Measurements from ENCODE around the gene PXDN. TPM values are rescaled to one million over a fixed set of nuclear protein-coding genes. Genes with fewer than 3 reads are reported as not detected.

Gene PXDN
- total RNA-seq, 1 experiment from 2014 or later = 125 TPM

- H3K4me2 ChIP-seq (ENCODE audit: low read length) = no peak overlapping the region
- no peak overlapping the region for H3K9ac ChIP-seq (ENCODE audit: low read length)
- H3K4me3 ChIP-seq (ENCODE audit: low read length) = no peak overlapping the region
- intact Hi-C loops (cut with micrococcal nuclease) = no loop called here
- no peak for DNase-seq
- H4K20me1 ChIP-seq (ENCODE audit: low read length) = no peaks in the 10 kb centered on the region
- H3K36me3 ChIP-seq (ENCODE audit: low read depth, low read length) = 0 out of 2 replicates have a peak, but pooled peaks cover 2% of the 10 kb centered on the region
- TF ChIP-seq CTCF (conservative IDR thresholded peaks at IDR 0.05; ENCODE audit: low read depth, low read length) (no peak), EZH2 (IDR thresholded peaks at IDR 0.05; ENCODE audit: low read length, unreplicated experiment) (no peak)
- H3K27ac ChIP-seq (ENCODE audit: low read length) = no peak overlapping the region
- no peaks in the 10 kb centered on the region for H3K27me3 ChIP-seq (ENCODE audit: low read length)
- H3K9me3 ChIP-seq (ENCODE audit: low read length) = no peaks in the 10 kb centered on the region
- H3K9me2 ChIP-seq (replicated peaks; ENCODE audit: low read length) = no peaks in the 10 kb centered on the region
- no peak for ATAC-seq
- ChIA-PET CTCF (no interaction called here), POLR2A (ENCODE audit: unreplicated experiment) (no interaction called here)
- H3F3A ChIP-seq (ENCODE audit: low read length, unreplicated experiment) = peaks cover 11% of the 10 kb centered on the region
- H3K79me2 ChIP-seq (ENCODE audit: low read length) = peaks cover 14% of the 10 kb centered on the region
- H3K4me1 ChIP-seq (ENCODE audit: insufficient read depth, low read length) = peaks cover 45% of the 10 kb centered on the region
- no TSS peak for BruUV-seq (replicated peaks)
- no peak overlapping the region for H2AFZ ChIP-seq (ENCODE audit: low read length)
Observed at GRCh38 chr2:1621501-1621900, 122.8 kb downstream of the PXDN start.

- DNase-seq (no peak), ATAC-seq (no peak)
- H3K4me3 ChIP-seq (ENCODE audit: low read length) = no peak overlapping the region
- H3K4me1 ChIP-seq (ENCODE audit: insufficient read depth, low read length) = peaks cover 40% of the 10 kb centered on the region
- 0 out of 2 replicates have a peak, but pooled peaks cover 2% of the 10 kb centered on the region for H3K36me3 ChIP-seq (ENCODE audit: low read depth, low read length)
- no TSS peak for BruUV-seq (replicated peaks)
- CTCF ChIA-PET = no interaction called here
- peaks cover 6% of the 10 kb centered on the region for H3F3A ChIP-seq (ENCODE audit: low read length, unreplicated experiment)
- intact Hi-C loops (cut with micrococcal nuclease) = no loop called here
- H3K27ac ChIP-seq (ENCODE audit: low read length) = no peak overlapping the region
- no peaks in the 10 kb centered on the region for H3K9me2 ChIP-seq (replicated peaks; ENCODE audit: low read length)
- H3K4me2 ChIP-seq (ENCODE audit: low read length) = no peak overlapping the region
- no peak overlapping the region for H3K9ac ChIP-seq (ENCODE audit: low read length)
- POLR2A ChIA-PET (ENCODE audit: unreplicated experiment) = no interaction called here
- TF ChIP-seq EZH2 (IDR thresholded peaks at IDR 0.05; ENCODE audit: low read length, unreplicated experiment) = no peak
- TF ChIP-seq EZH2phosphoT487 (IDR thresholded peaks at IDR 0.05; ENCODE audit: borderline replicate concordance, low read length) = no peak
- no peak for TF ChIP-seq CTCF (conservative IDR thresholded peaks at IDR 0.05; ENCODE audit: low read depth, low read length)
- no peaks in the 10 kb centered on the region for H4K20me1 ChIP-seq (ENCODE audit: low read length)
- H2AFZ ChIP-seq (ENCODE audit: low read length) = no peak overlapping the region
- H3K27me3 ChIP-seq (ENCODE audit: low read length) = no peaks in the 10 kb centered on the region
- H3K79me2 ChIP-seq (ENCODE audit: low read length) = peaks cover 14% of the 10 kb centered on the region
- no peaks in the 10 kb centered on the region for H3K9me3 ChIP-seq (ENCODE audit: low read length)
Observed at GRCh38 chr2:1621041-1621440, 123.3 kb downstream of the PXDN start.

- 0 out of 2 replicates have a peak overlapping the region, but pooled peaks have one; percentile 25 for H3K27ac ChIP-seq (ENCODE audit: low read length)
- intact Hi-C loops (cut with micrococcal nuclease) = no loop called here
- no peak for DNase-seq
- ATAC-seq = no peak
- peaks cover 34% of the 10 kb centered on the region for H3K4me1 ChIP-seq (ENCODE audit: insufficient read depth, low read length)
- no peak overlapping the region for H3K9ac ChIP-seq (ENCODE audit: low read length)
- no peak overlapping the region for H3K4me2 ChIP-seq (ENCODE audit: low read length)
- peaks cover 14% of the 10 kb centered on the region for H3K79me2 ChIP-seq (ENCODE audit: low read length)
- BruUV-seq (replicated peaks) = no TSS peak
- no peaks in the 10 kb centered on the region for H3K9me3 ChIP-seq (ENCODE audit: low read length)
- POLR2A ChIA-PET (ENCODE audit: unreplicated experiment) = no interaction called here
- H3K4me3 ChIP-seq (ENCODE audit: low read length) = no peak overlapping the region
- H4K20me1 ChIP-seq (ENCODE audit: low read length) = no peaks in the 10 kb centered on the region
- no peaks in the 10 kb centered on the region for H3K27me3 ChIP-seq (ENCODE audit: low read length)
- CTCF ChIA-PET = no interaction called here
- no peaks in the 10 kb centered on the region for H3F3A ChIP-seq (ENCODE audit: low read length, unreplicated experiment)
- TF ChIP-seq CTCF (conservative IDR thresholded peaks at IDR 0.05; ENCODE audit: low read depth, low read length) = no peak
- no peaks in the 10 kb centered on the region for H3K9me2 ChIP-seq (replicated peaks; ENCODE audit: low read length)
- 0 out of 2 replicates have a peak, but pooled peaks cover 2% of the 10 kb centered on the region for H3K36me3 ChIP-seq (ENCODE audit: low read depth, low read length)
- no peak overlapping the region for H2AFZ ChIP-seq (ENCODE audit: low read length)
Observed at GRCh38 chr2:1620081-1620480, 124.2 kb downstream of the PXDN start.

Data from PC-3 (cell line).